SK-N-SH (cell line): ENCODE measurements around the gene LARGE2. TPM values are rescaled to one million over a fixed set of nuclear protein-coding genes. Genes with fewer than 3 reads are reported as not detected.
"Not testable (repeated sequence)": the region's sequence is repeated elsewhere in the genome, so short reads cannot be mapped to it uniquely, and the experiment has no call there.

Experiments used
- CTCF ChIA-PET: fragments of 300-600, 350-600 bp; formaldehyde crosslinking; extraction: SDS; loops from one replicate; lab custom pipeline; 2021; lab: Yijun Ruan, JAX
- POLR2A ChIA-PET: fragments of 350-600 bp; sonication (Branson Sonifier 250); formaldehyde crosslinking; extraction: SDS; loops from one replicate; lab custom pipeline; 2020; ENCODE audit warnings: antibody characterized with exemption, inconsistent platforms; lab: Yijun Ruan, JAX
- DNase-seq: peaks from one replicate; pipeline ENCODE4 v3.0.0; 2012
- H2AFZ ChIP-seq: fragments of 200-600 bp; sonication (generic); 2 replicates; pipeline ENCODE4 v1.8.1; 2016; ENCODE audit warnings: antibody characterized with exemption, mild to moderate bottlenecking, low read depth
- H3F3A ChIP-seq: fragments of 200-600 bp; sonication (generic); replicated peaks from 2 replicates; pipeline ENCODE3; 2016; ENCODE audit warnings: antibody characterized with exemption, mild to moderate bottlenecking; ENCODE audit not compliant: insufficient read depth
- H3K27ac ChIP-seq, 2 experiments: fragments of 200-500 bp in 1 of 2; fragments of 200-600 bp in 1 of 2; sonication (Bioruptor generic) in 1 of 2; sonication (generic), shearing (Covaris generic) in 1 of 2; 2 replicates each; pipeline versions ENCODE4 v1.5.1 to v1.6.1; 2014 to 2016; ENCODE audit warnings: low read depth in 2 of 2, inconsistent platforms in 1 of 2, low read length in 1 of 2, mild to moderate bottlenecking in 1 of 2, mixed read lengths in 1 of 2
- H3K27me3 ChIP-seq: fragments of 200-600 bp; sonication (generic), shearing (Covaris generic); 2 replicates; pipeline ENCODE4 v1.6.1; 2016; ENCODE audit warnings: mixed run types; ENCODE audit not compliant: insufficient read depth
- H3K36me3 ChIP-seq, 2 experiments: fragments of 200-500 bp in 1 of 2; fragments of 200-600 bp in 1 of 2; sonication (Bioruptor generic) in 1 of 2; sonication (generic) in 1 of 2; replicated peaks in 1 of 2; 2 replicates each; pipeline versions ENCODE3 to v1.5.1; 2014 to 2016; ENCODE audit warnings: low read length in 1 of 2, mild to moderate bottlenecking in 1 of 2; ENCODE audit not compliant: insufficient read depth in 2 of 2, control insufficient read depth in 1 of 2
- H3K4me1 ChIP-seq, 2 experiments: fragments of 200-500 bp in 1 of 2; fragments of 200-600 bp in 1 of 2; sonication (Bioruptor generic) in 1 of 2; sonication (generic), shearing (Covaris generic) in 1 of 2; 2 replicates each; pipeline versions ENCODE4 v1.5.1 to v1.6.1; 2014 to 2016; ENCODE audit warnings: low read depth in 1 of 2, low read length in 1 of 2, mixed run types in 1 of 2; ENCODE audit not compliant: insufficient read depth in 2 of 2, control insufficient read depth in 1 of 2
- H3K4me2 ChIP-seq: fragments of 200-600 bp; sonication (generic), shearing (Covaris generic); 2 replicates; pipeline ENCODE4 v1.6.1; 2017; ENCODE audit warnings: mixed run types
- H3K4me3 ChIP-seq, 2 experiments: fragments of 200-500 bp in 1 of 2; fragments of 200-600 bp in 1 of 2; sonication (Bioruptor generic) in 1 of 2; sonication (generic), shearing (Covaris generic) in 1 of 2; 2 replicates each; pipeline versions ENCODE4 v1.5.1 to v1.8.1; 2014 to 2016; ENCODE audit warnings: low read depth in 2 of 2, inconsistent platforms in 1 of 2, low read length in 1 of 2, mild to moderate bottlenecking in 1 of 2, mixed read lengths in 1 of 2, moderate library complexity in 1 of 2
- H3K79me2 ChIP-seq: fragments of 200-600 bp; sonication (generic); 2 replicates; pipeline ENCODE4 v1.8.1; 2017; ENCODE audit warnings: mild to moderate bottlenecking; ENCODE audit not compliant: insufficient read depth
- H3K9ac ChIP-seq: fragments of 200-600 bp; sonication (generic); 2 replicates; pipeline ENCODE4 v1.6.1; 2017; ENCODE audit warnings: mixed run types
- H3K9me2 ChIP-seq: fragments of 200-600 bp; sonication (generic); 2 replicates; pipeline ENCODE4 v1.6.1; 2017; ENCODE audit warnings: mixed run types
- H3K9me3 ChIP-seq: fragments of 200-600 bp; sonication (generic); 2 replicates; pipeline ENCODE4 v1.6.1; 2017; ENCODE audit warnings: mixed run types, mild to moderate bottlenecking, moderate library complexity
- H4K20me1 ChIP-seq: fragments of 200-600 bp; sonication (generic); 2 replicates; pipeline ENCODE4 v1.6.1; 2017; ENCODE audit warnings: mild to moderate bottlenecking, mixed run types; ENCODE audit not compliant: insufficient read depth
- CHD2 ChIP-seq: fragments of 150-350 bp; IDR thresholded peaks from 2 replicates; pipeline ENCODE4 v1.6.1; 2018; ENCODE audit warnings: low read length; ENCODE audit not compliant: partially characterized antibody
- EP300 ChIP-seq, 2 experiments: IDR thresholded peaks; 2 replicates each; pipeline versions ENCODE4 v1.4.0 to v1.6.1; 2012; ENCODE audit warnings: borderline replicate concordance in 1 of 2, low read depth in 1 of 2, low read length in 1 of 2
- EZH2phosphoT487 ChIP-seq: fragments of 200-600 bp; sonication (generic); IDR thresholded peaks from 2 replicates; pipeline ENCODE4 v1.6.1; 2017; ENCODE audit warnings: low read depth, mixed run types, mild to moderate bottlenecking, antibody characterized with exemption, moderate library complexity, borderline replicate concordance
- MAX ChIP-seq: IDR thresholded peaks from 2 replicates; pipeline ENCODE4 v1.4.0; 2012; ENCODE audit warnings: low read depth
- MEF2A ChIP-seq: IDR thresholded peaks from 2 replicates; pipeline ENCODE4 v1.4.0; 2012; ENCODE audit warnings: low read depth, borderline replicate concordance
- MXI1 ChIP-seq: IDR thresholded peaks from 2 replicates; pipeline ENCODE4 v1.6.1; 2012; ENCODE audit warnings: mild to moderate bottlenecking, low read depth, low read length, improper control_type of control experiment
- NFIC ChIP-seq: IDR thresholded peaks from 2 replicates; pipeline ENCODE4 v1.4.0; 2012; ENCODE audit warnings: borderline replicate concordance
- PBX3 ChIP-seq: IDR thresholded peaks from 2 replicates; pipeline ENCODE4; 2012
- POLR2AphosphoS5 ChIP-seq: IDR thresholded peaks from 2 replicates; pipeline ENCODE4 v1.6.1; 2012; ENCODE audit warnings: low read depth, low read length
- REST ChIP-seq: IDR thresholded peaks from 2 replicates; pipeline ENCODE4 v1.6.1; 2012; ENCODE audit warnings: mild to moderate bottlenecking, low read depth, low read length, moderate library complexity
- RFX5 ChIP-seq: IDR thresholded peaks from 2 replicates; pipeline ENCODE4 v1.6.1; 2012; ENCODE audit warnings: mild to moderate bottlenecking, improper control_type of control experiment, low read length
- SIN3A ChIP-seq: IDR thresholded peaks from 2 replicates; pipeline ENCODE4 v1.6.1; 2012; ENCODE audit warnings: low read depth, mild to moderate bottlenecking, low read length, moderate library complexity, borderline replicate concordance
- TAF1 ChIP-seq: IDR thresholded peaks from 2 replicates; pipeline ENCODE4 v1.6.1; 2012; ENCODE audit warnings: low read depth, mild to moderate bottlenecking, low read length, moderate library complexity, borderline replicate concordance
- USF2 ChIP-seq: fragments of 150-350 bp; IDR thresholded peaks from 2 replicates; pipeline ENCODE4 v1.6.1; 2017; ENCODE audit warnings: antibody characterized with exemption, low read length, low read depth, borderline replicate concordance
- YY1 ChIP-seq: IDR thresholded peaks from 2 replicates; pipeline ENCODE4 v1.4.0; 2012; ENCODE audit warnings: low read depth, mild to moderate bottlenecking
- WGBS: methylation state at CpG from one replicate; pipeline ENCODE4 v1.1.6; 2017; ENCODE audit warnings: low lambda C conversion rate; 5-methylcytosine and 5-hydroxymethylcytosine counted together
- polyA plus RNA-seq, 3 experiments: library from polyadenylated mRNA; depleted of rRNA; stranded (reverse); fragments of >200 nt; gene quantifications; 2 replicates each; pipeline ENCODE4 v1.2.3, GENCODE V29; 2012
- TF ChIP-seq, protein P1 (sequence below): IDR thresholded peaks from 2 replicates; pipeline ENCODE4 v1.4.0; 2012; ENCODE audit warnings: low read depth, borderline replicate concordance

LARGE2 gene
- polyA plus RNA-seq, 1 of the 3 experiments (the other 2 are of a cell fraction), result 2.4 TPM

GRCh38 chr11:45899448-45900174, 22.8 kb upstream of the LARGE2 start:
- TF ChIP-seq USF2 (no peak), EZH2phosphoT487 (no peak), REST (peak; percentile 98), YY1 (no peak), RFX5 (0 out of 2 replicates have a peak, but pooled peaks have one; percentile 25), PBX3 (no peak), POLR2AphosphoS5 (no peak), MEF2A (no peak), EP300 (IDR thresholded peaks at IDR 0.05; ENCODE audit: borderline replicate concordance in 1 of 2, low read depth in 1 of 2, low read length in 1 of 2) (peak in 1 of 2 experiments; percentile 45; a peak in 1 of 4 replicates), MAX (peak; percentile 4; the same call in 1 of the 2 replicates), CHD2 (peak; percentile 12), NFIC (no peak), TAF1 (no peak), MXI1 (peak; percentile 64), SIN3A (no peak)
- TF ChIP-seq, protein P1, sequence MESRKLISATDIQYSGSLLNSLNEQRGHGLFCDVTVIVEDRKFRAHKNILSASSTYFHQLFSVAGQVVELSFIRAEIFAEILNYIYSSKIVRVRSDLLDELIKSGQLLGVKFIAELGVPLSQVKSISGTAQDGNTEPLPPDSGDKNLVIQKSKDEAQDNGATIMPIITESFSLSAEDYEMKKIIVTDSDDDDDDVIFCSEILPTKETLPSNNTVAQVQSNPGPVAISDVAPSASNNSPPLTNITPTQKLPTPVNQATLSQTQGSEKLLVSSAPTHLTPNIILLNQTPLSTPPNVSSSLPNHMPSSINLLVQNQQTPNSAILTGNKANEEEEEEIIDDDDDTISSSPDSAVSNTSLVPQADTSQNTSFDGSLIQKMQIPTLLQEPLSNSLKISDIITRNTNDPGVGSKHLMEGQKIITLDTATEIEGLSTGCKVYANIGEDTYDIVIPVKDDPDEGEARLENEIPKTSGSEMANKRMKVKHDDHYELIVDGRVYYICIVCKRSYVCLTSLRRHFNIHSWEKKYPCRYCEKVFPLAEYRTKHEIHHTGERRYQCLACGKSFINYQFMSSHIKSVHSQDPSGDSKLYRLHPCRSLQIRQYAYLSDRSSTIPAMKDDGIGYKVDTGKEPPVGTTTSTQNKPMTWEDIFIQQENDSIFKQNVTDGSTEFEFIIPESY, result no peak
- no peaks in the 10 kb centered on the region for H3K9me2 ChIP-seq
- H3K9ac ChIP-seq, result peak overlapping the region; percentile 78; the same call in 1 of the 2 replicates
- H2AFZ ChIP-seq, result no peak overlapping the region
- CTCF ChIA-PET, result interaction anchor here (0.6 to 4.0 kb wide), 5 partner anchors 9 to 107 kb away, joined by 3 to 31 read pairs (median 4); no protein-coding TSS in a partner anchor
- WGBS, result 10% methylated on average over 9 of the region's 62 CpGs
- peak overlapping the region; percentile 99 for H3K4me2 ChIP-seq
- H4K20me1 ChIP-seq, result peaks cover 9% of the 10 kb centered on the region; the same call in 1 of the 2 replicates
- POLR2A ChIA-PET, result interaction anchor here (0.8 to 1.2 kb wide), 4 partner anchors 8 to 18 kb away, joined by 3 to 4 read pairs (median 3); partner anchors contain the start of gene PEX16
- no peaks in the 10 kb centered on the region for H3K27me3 ChIP-seq
- peaks cover 0 to 20% of the 10 kb centered on the region in 2 experiments for H3K36me3 ChIP-seq
- no peaks in the 10 kb centered on the region for H3F3A ChIP-seq
- peak overlapping the region; percentile 52 to 93 for H3K4me3 ChIP-seq
- H3K9me3 ChIP-seq, result no peaks in the 10 kb centered on the region
- peak; percentile 97 for DNase-seq
- H3K79me2 ChIP-seq, result no peaks in the 10 kb centered on the region
- H3K27ac ChIP-seq, result peak overlapping the region; percentile 76 to 89
- H3K4me1 ChIP-seq, result peaks cover 11 to 45% of the 10 kb centered on the region in 2 experiments; a peak in 2 of 4 replicates

- POLR2A ChIA-PET, result not testable (repeated sequence)
These were observed 22.2 kb upstream of the LARGE2 start for GRCh38 chr11:45900175-45900800.

More at GRCh38 chr11:45900175-45900800, 22.2 kb upstream of the LARGE2 start:
- not testable (repeated sequence) for H3K79me2 ChIP-seq, H3K27me3 ChIP-seq, H2AFZ ChIP-seq, H3F3A ChIP-seq, H3K9me3 ChIP-seq, H3K9me2 ChIP-seq, H4K20me1 ChIP-seq
- H3K4me2 ChIP-seq, result peak overlapping the region; percentile 99
- WGBS, result 15% methylated on average over 22 of the region's 59 CpGs
- H3K36me3 ChIP-seq, result peaks cover 0 to 23% of the 10 kb centered on the region in 2 experiments
- peaks cover 11 to 42% of the 10 kb centered on the region in 2 experiments; a peak in 2 of 4 replicates for H3K4me1 ChIP-seq
- H3K27ac ChIP-seq, result peak overlapping the region in 1 of 2 experiments; percentile 76; a peak in 1 of 4 replicates
- CTCF ChIA-PET, result interaction anchor here (1.1 to 2.8 kb wide), 2 partner anchors 19 to 28 kb away, joined by 3 to 17 read pairs; no protein-coding TSS in a partner anchor
- peak overlapping the region; percentile 78 for H3K9ac ChIP-seq
- peak overlapping the region; percentile 52 to 93 for H3K4me3 ChIP-seq
- DNase-seq, result peak; percentile 72
